Upper lobe of right lung (tissue), 1 donor: ENCODE measurements around the gene TK1. TPM values are rescaled to one million over a fixed set of nuclear protein-coding genes. Genes with fewer than 3 reads are reported as not detected.

ENCODE experiments used
- ATAC-seq: fragments of 200-7000 bp; cut with Tn5 transposase; one replicate; pipeline ENCODE4 v1.9.1; 2020; ENCODE audit warnings: mild to moderate bottlenecking, moderate library complexity
- DNase-seq: peaks from one replicate; pipeline ENCODE4 v3.0.0-alpha.2; 2020
- H3K27ac ChIP-seq: fragments of 200-600 bp; one replicate; pipeline ENCODE4 v1.8.0; 2022
- H3K27me3 ChIP-seq: fragments of 200-600 bp; one replicate; pipeline ENCODE4 v1.8.0; 2022; ENCODE audit warnings: mild to moderate bottlenecking
- H3K36me3 ChIP-seq: fragments of 200-600 bp; one replicate; pipeline ENCODE4 v1.8.0; 2022
- H3K4me1 ChIP-seq: fragments of 200-600 bp; one replicate; pipeline ENCODE4 v1.8.0; 2022
- H3K4me3 ChIP-seq: fragments of 200-600 bp; one replicate; pipeline ENCODE4 v1.8.0; 2022; ENCODE audit warnings: mild to moderate bottlenecking
- H3K9me3 ChIP-seq: fragments of 200-600 bp; one replicate; pipeline ENCODE4 v1.8.0; 2022
- CTCF ChIP-seq: fragments of 200-600 bp; IDR thresholded peaks from one replicate; pipeline ENCODE4 v1.8.0; 2022; ENCODE audit warnings: antibody characterized with exemption
- intact Hi-C: fragments of 100-400 bp; cut with DNase I; formaldehyde crosslinking; loops from one replicate; pipeline ENCODE4 v1.11.0; 2022
- total RNA-seq: library from RNA; stranded (reverse); fragmentation: NEBNext Ultra II Directional; extraction: Animal tissue kit (Norgen Biotek cat#: 25700); gene quantifications from one replicate; pipeline ENCODE4 v1.2.1, GENCODE V29; 2021
- donor health status: DM: no; HTN: yes; CAD: no; lungs with severe emphysema.

Gene TK1
- total RNA-seq, 1 donor from 2014 or later, result 3.3 TPM

- no peak for TF ChIP-seq CTCF
- DNase-seq (no peak), ATAC-seq (no peak)
- Histone ChIP-seq H3K4me3 (no peak overlapping the region), H3K27ac (no peak overlapping the region), H3K4me1 (peaks cover 3% of the 10 kb centered on the region), H3K9me3 (no peaks in the 10 kb centered on the region), H3K36me3 (no peaks in the 10 kb centered on the region), H3K27me3 (no peaks in the 10 kb centered on the region)
- intact Hi-C loops, result no loop called here
Observed at GRCh38 chr17:78204387-78205123, 17.7 kb upstream of the TK1 start.

GRCh38 chr17:78202666-78203065, 15.8 kb upstream of the TK1 start:
- no peak for TF ChIP-seq CTCF
- ATAC-seq, result no peak
- Histone ChIP-seq H3K36me3 (no peaks in the 10 kb centered on the region), H3K4me1 (peaks cover 6% of the 10 kb centered on the region), H3K27me3 (no peaks in the 10 kb centered on the region), H3K27ac (no peak overlapping the region), H3K4me3 (no peak overlapping the region), H3K9me3 (no peaks in the 10 kb centered on the region)
- intact Hi-C loops, result no loop called here
- DNase-seq, result no peak

GRCh38 chr17:78200451-78200850, 13.6 kb upstream of the TK1 start:
- no peak for TF ChIP-seq CTCF
- H3K4me3 ChIP-seq, result no peak overlapping the region
- intact Hi-C loops, result no loop called here
- no peak for ATAC-seq
- peaks cover 11% of the 10 kb centered on the region for H3K36me3 ChIP-seq
- H3K27me3 ChIP-seq, result no peaks in the 10 kb centered on the region
- peaks cover 6% of the 10 kb centered on the region for H3K4me1 ChIP-seq
- no peaks in the 10 kb centered on the region for H3K9me3 ChIP-seq
- no peak overlapping the region for H3K27ac ChIP-seq
- no peak for DNase-seq

GRCh38 chr17:78197147-78197832, 10.4 kb upstream of the TK1 start:
- Histone ChIP-seq H3K4me1 (peaks cover 6% of the 10 kb centered on the region), H3K27me3 (no peaks in the 10 kb centered on the region), H3K9me3 (no peaks in the 10 kb centered on the region), H3K36me3 (peaks cover 17% of the 10 kb centered on the region), H3K27ac (no peak overlapping the region), H3K4me3 (no peak overlapping the region)
- intact Hi-C loops, result no loop called here
- DNase-seq, result no peak
- ATAC-seq, result no peak
- no peak for TF ChIP-seq CTCF

GRCh38 chr17:78196716-78197115, 9.9 kb upstream of the TK1 start:
- no peak for TF ChIP-seq CTCF
- no peak for DNase-seq
- H3K4me1 ChIP-seq, result peaks cover 6% of the 10 kb centered on the region
- H3K4me3 ChIP-seq, result no peak overlapping the region
- intact Hi-C loops, result no loop called here
- H3K36me3 ChIP-seq, result peaks cover 18% of the 10 kb centered on the region
- no peaks in the 10 kb centered on the region for H3K9me3 ChIP-seq
- H3K27ac ChIP-seq, result no peak overlapping the region
- H3K27me3 ChIP-seq, result no peaks in the 10 kb centered on the region
- no peak for ATAC-seq
